Stomach (tissue), 9 donors: ENCODE results near the gene ZNF326. TPM values are rescaled to one million over a fixed set of nuclear protein-coding genes. Genes with fewer than 3 reads are reported as not detected.

Experiments
- DNase-seq, 2 donors: peaks; one replicate each; pipeline versions ENCODE4 v3.0.0 to v3.0.0-alpha.2; 2013 to 2019
- H3K27ac ChIP-seq, 5 donors: fragments of 200-600 bp in 4 of 5; sonication (generic) in 4 of 5; one replicate each; pipeline ENCODE4 v1.5.1; 2013 to 2019; ENCODE audit warnings: mild to moderate bottlenecking in 1 of 5, moderate library complexity in 1 of 5
- H3K27me3 ChIP-seq, 3 donors: fragments of 200-600 bp; sonication (generic); one replicate each; pipeline ENCODE4 v1.5.1; 2017 to 2019; ENCODE audit warnings: mixed run types in 1 of 3
- H3K36me3 ChIP-seq, 4 donors: fragments of 200-600 bp; sonication (generic); 1 replicate in 3 of 4; 2 replicates in 1 of 4; pipeline ENCODE4 v1.5.1; 2016 to 2019
- H3K4me1 ChIP-seq, 4 donors: fragments of 200-600 bp; sonication (generic); one replicate each; pipeline ENCODE4 v1.5.1; 2016 to 2019
- H3K4me3 ChIP-seq, 4 donors: fragments of 200-600 bp; sonication (generic) in 3 of 4; one replicate each; pipeline ENCODE4 v1.5.1; 2016 to 2019; ENCODE audit warnings: mild to moderate bottlenecking in 1 of 4
- H3K9me3 ChIP-seq, 4 donors: fragments of 200-600 bp; sonication (generic); one replicate each; pipeline ENCODE4 v1.5.1; 2016 to 2019
- CTCF ChIP-seq, 7 experiments: fragments of 450-650 bp in 4 of 7; fragments of 200-600 bp in 3 of 7; sonication (generic) in 3 of 7; IDR thresholded peaks; one replicate each; pipeline ENCODE4 v1.5.1; 2016 to 2019; ENCODE audit warnings: antibody characterized with exemption in 7 of 7, control low read depth in 2 of 7, mild to moderate bottlenecking in 1 of 7
- EP300 ChIP-seq: sonication (generic); formaldehyde crosslinking; IDR thresholded peaks from one replicate; pipeline ENCODE4 v1.6.1; 2017; ENCODE audit warnings: antibody characterized with exemption
- POLR2A ChIP-seq, 4 donors: fragments of 450-650 bp; IDR thresholded peaks; one replicate each; pipeline ENCODE4 v1.6.1; 2016; ENCODE audit warnings: antibody characterized with exemption in 4 of 4, control low read depth in 2 of 4, mild to moderate bottlenecking in 1 of 4, moderate library complexity in 1 of 4
- POLR2AphosphoS5 ChIP-seq, 3 donors: sonication (generic); formaldehyde crosslinking; IDR thresholded peaks; one replicate each; pipeline ENCODE4 v1.6.1; 2016; ENCODE audit warnings: antibody characterized with exemption in 3 of 3
- WGBS, 5 donors: extraction: QIAGEN DNeasy Blood & Tissue Kit in 3 of 5; methylation state at CpG; one replicate each; pipeline versions ENCODE4 v1.1.5 to v1.1.7; 2013 to 2018; 5-methylcytosine and 5-hydroxymethylcytosine counted together
- intact Hi-C: fragments of 100-400 bp; cut with DNase I; formaldehyde crosslinking; loops from one replicate; pipeline ENCODE4 v1.15.1; 2023; ENCODE audit warnings: low total_unique reads
- polyA plus RNA-seq, 3 donors: library from polyadenylated mRNA; stranded (reverse); fragments of 200-250 nt; gene quantifications; one replicate each; pipeline ENCODE4 v1.2.3, GENCODE V29; 2013
- small RNA-seq, 4 donors: library from RNA; depleted of rRNA; stranded (forward); fragments of <200 nt; gene quantifications; one replicate each; pipeline ENCODE3, GENCODE V24; 2016
- total RNA-seq, 5 donors: library from RNA; depleted of rRNA; stranded (reverse); fragments of >200 nt; gene quantifications; one replicate each; pipeline versions ENCODE4 v1.1.0 to v1.2.3, GENCODE V29; 2014 to 2016
- donor health status: healthy with polysubstance abuse.
- donor health status: Bipolar disorder and iron deficiency.
- donor health status: healthy.

Gene ZNF326
- total and polyA plus RNA-seq, 8 donors = 5.3 to 44.2 (median 19.0) TPM

- WGBS, 5 donors = 70 to 81% (median 73%) methylated on average over 1 of the region's 1 CpG
These were observed 80.1 kb downstream of the ZNF326 start for GRCh38 chr1:90074970-90075391.

DNA sequence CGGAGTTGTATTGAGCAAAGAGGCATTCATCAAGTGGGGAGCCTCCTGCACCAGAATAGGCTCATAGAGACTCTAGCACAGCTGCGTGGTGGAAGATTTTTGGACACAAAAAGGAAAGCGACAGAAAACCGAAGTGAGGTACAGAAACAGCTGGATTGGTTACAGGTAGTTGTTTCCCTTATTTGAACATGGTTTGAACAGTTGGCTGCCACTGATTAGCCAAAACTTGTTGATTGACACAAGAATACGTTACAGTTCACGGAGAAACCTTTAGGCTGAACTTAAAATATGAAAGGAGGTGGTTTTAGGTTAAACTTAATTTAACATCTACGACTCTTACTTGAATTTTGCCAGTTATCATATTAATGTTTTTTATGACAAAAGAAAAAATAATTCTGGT, 89.1 kb downstream of the ZNF326 start:
- no peak for DNase-seq
- Histone ChIP-seq H3K4me3 (no peak overlapping the region), H3K27ac (no peak overlapping the region), H3K27me3 (peaks cover 0 to 6% (median 0%) of the 10 kb centered on the region in 3 donors), H3K36me3 (no peaks in the 10 kb centered on the region), H3K4me1 (no peaks in the 10 kb centered on the region), H3K9me3 (no peaks in the 10 kb centered on the region)
- TF ChIP-seq CTCF (IDR thresholded peaks at IDR 0.05) (no peak), POLR2AphosphoS5 (IDR thresholded peaks at IDR 0.05) (no peak), EP300 (no peak), POLR2A (IDR thresholded peaks at IDR 0.05) (no peak)
- 81 to 86% (median 83%) methylated on average over 7 of the region's 7 CpGs for WGBS, 5 donors
- intact Hi-C loops = no loop called here

More at GRCh38 chr1:90074970-90075391, 80.1 kb downstream of the ZNF326 start:
- H3K36me3 ChIP-seq = no peaks in the 10 kb centered on the region
- H3K27me3 ChIP-seq = no peaks in the 10 kb centered on the region
- peak in 1 of 2 donors; percentile 5 for DNase-seq
- no peak for TF ChIP-seq POLR2AphosphoS5 (IDR thresholded peaks at IDR 0.05)
- no peak overlapping the region for H3K4me3 ChIP-seq
- no peak overlapping the region for H3K27ac ChIP-seq
- peaks cover 0 to 9% (median 2%) of the 10 kb centered on the region in 4 donors for H3K4me1 ChIP-seq
- no peaks in the 10 kb centered on the region for H3K9me3 ChIP-seq
- intact Hi-C loops = no loop called here

Small RNA genes within 50 kb of the gene (small RNA-seq; reads per million reads assigned to genes)
- 0 reads per million in 4 donors for gene RN7SKP272

Other genes starting within 250 kb of the ZNF326 start
- 10 to 100 TPM in 2 of 5 donors, 1 to 10 TPM in 2, under 1 TPM in 1; under 0.01 to 13.8 (median 10.0) TPM for gene LRRC8D, start 174.1 kb upstream of the ZNF326 start, total RNA-seq
- gene LRRC8D, start 174.1 kb upstream of the ZNF326 start, polyA plus RNA-seq = 1 to 10 TPM; 2.9 to 6.4 (median 3.7) TPM